ENCODE results near the gene TIPARP.

TIPARP gene

DNA sequence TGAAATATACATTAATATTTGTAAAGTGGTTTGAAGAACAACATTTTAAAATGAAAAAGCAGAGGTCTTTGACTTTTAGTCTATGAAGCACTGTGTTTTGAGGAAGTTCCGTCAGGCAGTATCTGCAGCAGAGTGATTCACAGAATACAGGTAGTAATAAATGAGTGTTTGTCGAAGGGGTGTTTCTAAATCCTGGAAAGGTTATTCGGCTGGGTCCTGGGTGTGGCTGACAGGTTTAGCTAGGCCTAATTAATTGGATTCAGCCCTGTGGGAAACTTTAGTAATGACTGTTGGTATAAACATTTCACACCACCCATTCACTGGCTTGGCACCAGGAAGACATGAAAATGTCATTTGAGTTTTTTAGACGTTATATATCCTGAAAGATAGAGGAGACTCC, 51.3 kb downstream of the TIPARP start:
- TF ChIP-seq, protein P1, sequence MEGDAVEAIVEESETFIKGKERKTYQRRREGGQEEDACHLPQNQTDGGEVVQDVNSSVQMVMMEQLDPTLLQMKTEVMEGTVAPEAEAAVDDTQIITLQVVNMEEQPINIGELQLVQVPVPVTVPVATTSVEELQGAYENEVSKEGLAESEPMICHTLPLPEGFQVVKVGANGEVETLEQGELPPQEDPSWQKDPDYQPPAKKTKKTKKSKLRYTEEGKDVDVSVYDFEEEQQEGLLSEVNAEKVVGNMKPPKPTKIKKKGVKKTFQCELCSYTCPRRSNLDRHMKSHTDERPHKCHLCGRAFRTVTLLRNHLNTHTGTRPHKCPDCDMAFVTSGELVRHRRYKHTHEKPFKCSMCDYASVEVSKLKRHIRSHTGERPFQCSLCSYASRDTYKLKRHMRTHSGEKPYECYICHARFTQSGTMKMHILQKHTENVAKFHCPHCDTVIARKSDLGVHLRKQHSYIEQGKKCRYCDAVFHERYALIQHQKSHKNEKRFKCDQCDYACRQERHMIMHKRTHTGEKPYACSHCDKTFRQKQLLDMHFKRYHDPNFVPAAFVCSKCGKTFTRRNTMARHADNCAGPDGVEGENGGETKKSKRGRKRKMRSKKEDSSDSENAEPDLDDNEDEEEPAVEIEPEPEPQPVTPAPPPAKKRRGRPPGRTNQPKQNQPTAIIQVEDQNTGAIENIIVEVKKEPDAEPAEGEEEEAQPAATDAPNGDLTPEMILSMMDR (IDR thresholded peaks at IDR 0.05; ENCODE audit: borderline replicate concordance, insufficient read depth, low read depth, low read length) = no peak
- H3K4me3 ChIP-seq (ENCODE audit: low read depth, low read length) = no peak overlapping the region

GRCh38 chr3:156726456-156726855, 52.1 kb downstream of the TIPARP start:
- TF ChIP-seq, protein P1 (IDR thresholded peaks at IDR 0.05; ENCODE audit: borderline replicate concordance, insufficient read depth, low read depth, low read length) = no peak
- no peak overlapping the region for H3K4me3 ChIP-seq (ENCODE audit: low read depth, low read length)

- H3K4me3 ChIP-seq (ENCODE audit: low read depth, low read length) = no peak overlapping the region
- TF ChIP-seq, protein P1 (IDR thresholded peaks at IDR 0.05; ENCODE audit: borderline replicate concordance, insufficient read depth, low read depth, low read length) = no peak
Measured at GRCh38 chr3:156727519-156728205, 53.3 kb downstream of the TIPARP start.

DNA sequence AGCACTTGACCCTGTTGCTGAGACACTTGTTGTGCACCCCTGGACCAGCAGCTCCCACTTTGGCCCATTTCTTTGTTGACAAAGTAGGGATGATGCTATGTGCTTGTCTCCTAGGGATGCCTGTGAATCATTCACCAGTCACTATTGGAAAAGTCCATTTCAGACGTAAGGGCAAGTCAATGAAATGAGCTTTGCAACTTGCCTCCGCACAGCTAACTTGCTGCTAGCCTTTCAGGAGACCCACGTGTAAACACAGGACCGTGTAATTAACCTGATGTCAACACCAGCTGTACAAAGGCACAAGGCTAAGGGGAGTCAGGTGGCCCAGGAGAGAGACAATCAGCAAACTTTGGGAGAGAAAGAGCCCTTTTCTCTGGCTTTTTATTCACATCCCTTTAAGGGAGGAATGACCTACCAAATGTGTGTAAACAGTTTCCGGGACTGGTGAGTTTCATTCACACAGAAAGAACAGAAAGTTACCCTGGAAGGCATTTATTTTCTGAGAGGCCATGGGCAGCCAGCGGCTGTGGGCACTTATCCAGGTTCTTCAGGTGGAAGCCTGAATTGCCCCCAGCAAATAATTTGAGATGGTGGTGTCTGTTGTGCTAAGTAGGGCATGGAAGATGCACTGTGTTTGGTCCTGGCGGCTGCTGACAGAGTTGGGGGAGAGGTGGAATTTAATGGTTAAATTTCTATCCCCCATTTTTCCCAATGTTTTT, 54.0 kb downstream of the TIPARP start:
- TF ChIP-seq, protein P1 (IDR thresholded peaks at IDR 0.05; ENCODE audit: borderline replicate concordance, insufficient read depth, low read depth, low read length) = no peak
- H3K4me3 ChIP-seq (ENCODE audit: low read depth, low read length) = no peak overlapping the region

DNA sequence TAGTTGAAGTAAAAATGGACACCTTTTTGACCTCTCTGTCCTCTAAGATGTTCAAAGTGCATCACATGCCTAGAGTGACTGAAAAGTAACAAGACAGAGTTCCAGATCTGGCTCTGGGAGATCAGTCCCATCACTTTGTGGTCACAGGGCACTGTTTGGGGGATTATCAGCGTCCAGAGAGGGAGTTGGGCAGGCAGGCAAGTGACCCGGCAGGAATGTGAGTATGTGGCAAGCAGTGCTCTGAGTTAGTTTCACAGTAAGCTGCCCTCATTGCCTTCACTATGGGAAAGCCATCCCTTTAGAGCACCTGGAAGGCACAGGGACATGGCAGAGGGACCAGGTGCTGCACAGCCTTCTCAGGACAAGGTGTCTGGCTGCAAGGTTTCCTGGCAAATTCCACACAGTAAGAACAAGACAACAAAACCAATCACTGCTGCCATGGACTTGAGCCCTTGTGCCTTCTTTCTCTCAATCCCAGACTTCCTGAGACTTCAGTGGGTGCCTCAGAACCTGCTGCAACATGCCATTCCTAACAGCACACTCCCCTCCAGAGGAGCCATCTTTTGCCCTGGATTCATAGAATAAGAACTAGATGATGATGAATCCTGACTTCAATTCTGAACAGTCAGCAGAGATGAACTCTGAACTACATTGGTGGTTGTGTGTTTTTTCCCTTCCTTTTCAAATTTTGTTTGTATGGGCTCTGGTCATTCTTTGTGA, 55.2 kb downstream of the TIPARP start:
- TF ChIP-seq, protein P1 (IDR thresholded peaks at IDR 0.05; ENCODE audit: borderline replicate concordance, insufficient read depth, low read depth, low read length) = no peak
- H3K4me3 ChIP-seq (ENCODE audit: low read depth, low read length) = no peak overlapping the region

- TF ChIP-seq, protein P1 (IDR thresholded peaks at IDR 0.05; ENCODE audit: borderline replicate concordance, insufficient read depth, low read depth, low read length) = no peak
- no peak overlapping the region for H3K4me3 ChIP-seq (ENCODE audit: low read depth, low read length)
Measured at GRCh38 chr3:156731813-156732212, 57.4 kb downstream of the TIPARP start.

All from GM12875 (cell line).